ENCODE measurements around the gene NLRP9.

The NLRP9 gene

DNA sequence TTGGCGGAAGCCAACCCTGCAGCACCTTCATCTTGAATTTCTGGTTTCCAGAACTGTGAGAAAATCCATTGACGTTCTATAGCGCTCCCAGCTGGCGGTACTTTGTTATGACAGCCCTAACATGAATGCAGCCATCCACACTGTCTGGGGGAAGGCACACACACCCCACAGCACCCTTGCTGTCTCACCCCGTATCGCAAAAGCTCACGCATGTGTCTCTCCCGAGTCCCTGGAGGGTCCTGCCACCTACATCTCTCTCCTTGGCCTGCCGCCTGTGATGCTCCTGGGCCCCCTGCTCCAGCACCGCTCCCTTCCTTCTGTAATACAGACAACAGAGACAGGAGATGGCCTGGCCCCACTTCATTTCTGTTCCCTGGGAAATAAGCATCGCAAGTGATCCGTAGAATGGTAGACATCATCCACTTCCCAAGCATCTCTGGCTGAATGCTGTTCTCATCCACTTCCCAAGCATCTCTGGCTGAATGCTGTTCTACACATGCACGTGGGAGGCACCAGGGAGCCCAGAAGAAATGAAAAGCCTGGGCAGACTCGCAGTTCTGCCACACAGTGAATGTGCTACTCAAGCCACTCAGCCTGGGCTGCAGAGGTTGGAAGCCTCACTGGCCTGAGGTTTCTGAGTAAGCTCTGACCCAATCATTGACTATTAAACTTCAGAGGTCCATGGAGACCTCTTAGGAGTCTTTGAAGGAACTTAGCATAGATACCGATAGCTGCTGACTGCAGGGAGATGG, 33.5 kb downstream of the NLRP9 start:
- in situ Hi-C loops (cut with HindIII; ENCODE audit: low sequenced_read_pairs): no loop called here

- in situ Hi-C loops (cut with HindIII; ENCODE audit: low sequenced_read_pairs): no loop called here
Measured at GRCh38 chr19:55703790-55704215, 34.4 kb downstream of the NLRP9 start.

GRCh38 chr19:55702131-55702627, 36.0 kb downstream of the NLRP9 start:
- in situ Hi-C loops (cut with HindIII; ENCODE audit: low sequenced_read_pairs): no loop called here

GRCh38 chr19:55700813-55701212, 37.4 kb downstream of the NLRP9 start:
- in situ Hi-C loops (cut with HindIII; ENCODE audit: low sequenced_read_pairs): no loop called here

DNA sequence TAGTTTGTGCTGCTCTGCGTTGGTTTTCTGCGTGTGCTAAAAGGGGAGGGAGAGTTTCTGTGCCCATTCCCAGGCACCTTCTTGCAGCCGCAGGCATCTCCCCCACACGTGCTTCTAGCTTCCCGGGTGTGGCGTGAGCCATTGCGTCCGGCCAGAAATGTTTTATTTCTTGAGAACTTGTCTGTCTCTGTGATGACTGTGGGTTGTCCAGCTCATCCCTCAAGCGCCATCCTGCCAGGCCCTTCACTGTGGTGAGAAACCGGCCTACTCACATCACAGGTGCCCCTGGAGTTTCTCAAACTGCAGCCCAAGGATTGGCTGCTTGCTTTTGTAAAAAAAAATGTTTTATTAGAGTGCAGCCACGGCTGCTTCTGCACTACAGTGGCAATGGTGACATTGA, 39.0 kb downstream of the NLRP9 start:
- in situ Hi-C loops (cut with HindIII; ENCODE audit: low sequenced_read_pairs): no loop called here

GRCh38 chr19:55698256-55698655, 39.9 kb downstream of the NLRP9 start:
- in situ Hi-C loops (cut with HindIII; ENCODE audit: low sequenced_read_pairs): no loop called here

DNA sequence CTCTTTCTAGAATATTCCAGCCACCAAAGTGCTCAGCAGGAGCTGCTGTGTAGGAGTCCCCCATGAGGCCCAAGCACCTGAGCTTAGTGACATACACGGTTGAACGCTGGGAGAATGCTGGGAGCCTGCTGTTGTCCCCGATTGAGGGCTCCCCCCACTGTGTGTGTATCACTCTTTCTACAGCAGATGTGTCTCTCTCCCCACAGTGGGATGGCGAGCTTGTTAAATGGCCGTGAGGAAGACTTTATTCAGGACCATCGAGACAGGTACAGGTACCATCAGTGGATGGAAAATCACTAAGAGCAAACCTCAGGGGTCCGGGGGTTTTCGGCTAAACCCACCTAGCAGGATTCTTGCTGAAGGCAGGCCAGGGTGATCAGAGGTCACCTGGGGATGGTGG, 40.5 kb downstream of the NLRP9 start:
- in situ Hi-C loops (cut with HindIII; ENCODE audit: low sequenced_read_pairs): no loop called here

DNA sequence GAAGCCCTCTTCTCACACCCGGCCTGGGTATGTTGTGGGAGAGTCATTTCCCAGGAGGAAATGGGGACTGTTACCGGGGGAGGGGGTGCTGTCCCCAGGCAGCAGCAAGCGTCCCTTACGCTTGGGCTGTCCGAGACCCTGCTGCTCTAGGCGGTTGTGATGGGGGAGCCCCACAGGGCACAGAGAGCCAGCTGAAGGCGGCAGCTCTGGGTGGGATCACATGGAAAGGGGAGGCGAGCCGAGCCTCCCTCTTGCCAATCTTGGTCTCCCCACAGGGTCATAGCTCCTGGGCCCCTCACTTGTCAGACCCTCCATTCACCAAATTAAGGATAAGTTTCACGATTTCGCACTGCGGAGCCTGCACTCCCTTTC, 41.1 kb downstream of the NLRP9 start:
- in situ Hi-C loops (cut with HindIII; ENCODE audit: low sequenced_read_pairs): no loop called here

GRCh38 chr19:55696301-55697068, 41.7 kb downstream of the NLRP9 start:
- in situ Hi-C loops (cut with HindIII; ENCODE audit: low sequenced_read_pairs): no loop called here

- in situ Hi-C loops (cut with HindIII; ENCODE audit: low sequenced_read_pairs): no loop called here
Measured at GRCh38 chr19:55695511-55696290, 42.5 kb downstream of the NLRP9 start.

DNA sequence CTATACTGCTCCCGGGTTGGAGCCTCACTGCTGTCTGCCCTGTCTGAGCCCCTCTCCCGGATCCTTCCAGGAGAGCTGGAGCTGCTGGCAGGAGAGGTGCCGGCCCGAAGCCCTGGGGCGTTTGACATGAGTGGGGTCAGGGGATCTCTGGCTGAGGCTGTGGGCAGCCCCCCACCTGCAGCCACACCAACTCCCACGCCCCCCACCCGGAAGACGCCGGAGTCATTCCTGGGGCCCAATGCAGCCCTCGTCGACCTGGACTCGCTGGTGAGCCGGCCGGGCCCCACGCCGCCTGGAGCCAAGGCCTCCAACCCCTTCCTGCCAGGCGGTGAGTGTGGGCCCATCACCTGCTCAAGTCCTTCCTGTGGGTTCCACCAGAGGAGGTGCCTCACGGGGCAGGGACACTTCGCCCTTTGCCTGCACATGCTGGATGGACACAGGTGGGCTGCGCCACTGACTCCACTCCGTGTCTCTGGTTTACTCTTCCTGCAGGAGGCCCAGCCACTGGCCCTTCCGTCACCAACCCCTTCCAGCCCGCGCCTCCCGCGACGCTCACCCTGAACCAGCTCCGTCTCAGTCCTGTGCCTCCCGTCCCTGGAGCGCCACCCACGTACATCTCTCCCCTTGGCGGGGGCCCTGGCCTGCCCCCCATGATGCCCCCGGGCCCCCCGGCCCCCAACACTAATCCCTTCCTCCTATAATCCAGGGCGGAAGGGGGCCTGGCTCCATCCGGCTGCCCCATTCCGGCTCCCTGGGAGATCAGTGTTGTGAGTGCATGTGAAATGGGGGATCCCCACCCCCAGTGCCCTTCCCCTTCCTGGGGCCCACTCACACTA, 43.3 kb downstream of the NLRP9 start:
- in situ Hi-C loops (cut with HindIII; ENCODE audit: low sequenced_read_pairs): no loop called here

DNA sequence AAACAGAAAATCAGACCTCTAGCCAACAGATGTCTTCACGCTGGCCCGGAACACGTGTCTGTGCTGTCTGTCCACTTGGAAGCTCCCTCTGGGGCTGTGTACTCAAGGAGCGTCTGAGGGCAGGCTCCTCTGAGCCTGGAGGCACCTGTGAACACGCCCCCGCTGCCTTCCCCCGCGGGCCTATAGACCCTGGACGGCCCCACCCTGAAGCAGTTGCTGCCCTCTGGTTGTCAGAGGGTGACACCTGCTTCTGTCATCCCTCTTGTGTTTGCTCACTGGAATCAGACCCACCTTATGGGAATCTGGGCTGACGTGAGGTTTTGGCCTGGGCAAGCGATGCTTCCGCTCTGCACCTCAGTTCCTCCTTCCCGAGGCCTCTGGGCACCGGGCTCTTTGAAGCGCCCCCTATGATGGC, 44.0 kb downstream of the NLRP9 start:
- in situ Hi-C loops (cut with HindIII; ENCODE audit: low sequenced_read_pairs): no loop called here

DNA sequence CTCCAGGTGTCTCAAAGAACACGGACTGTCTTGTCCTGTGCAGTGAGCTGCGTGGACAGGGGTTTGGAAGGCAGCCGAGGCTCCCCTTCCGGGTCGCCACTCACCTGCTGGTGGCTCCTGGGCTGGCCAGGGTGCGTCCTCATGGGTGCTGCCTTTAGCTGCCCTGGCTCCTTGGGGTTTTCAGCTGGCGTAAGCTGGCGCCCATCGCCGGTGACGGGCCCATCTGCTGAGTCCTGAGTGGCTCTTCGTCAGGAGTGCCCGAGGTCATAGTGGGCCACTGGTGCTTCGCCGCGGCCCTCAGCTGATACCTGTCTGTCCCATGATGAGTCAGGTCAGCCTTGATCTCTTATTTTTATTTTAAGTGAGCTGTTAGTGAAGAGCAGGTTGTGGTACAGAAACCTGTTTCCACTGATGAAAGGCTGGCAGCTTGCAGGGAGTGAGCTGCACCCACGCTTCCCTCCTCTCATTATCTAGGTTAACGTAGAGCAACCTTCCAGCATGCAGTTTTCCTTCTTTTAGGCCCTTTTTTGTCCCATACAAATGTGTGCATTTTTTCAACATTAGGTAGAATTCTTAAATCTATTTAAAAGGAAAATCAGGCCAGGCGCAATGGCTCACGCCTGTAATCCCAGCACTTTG, 44.7 kb downstream of the NLRP9 start:
- in situ Hi-C loops (cut with HindIII; ENCODE audit: low sequenced_read_pairs): no loop called here

DNA sequence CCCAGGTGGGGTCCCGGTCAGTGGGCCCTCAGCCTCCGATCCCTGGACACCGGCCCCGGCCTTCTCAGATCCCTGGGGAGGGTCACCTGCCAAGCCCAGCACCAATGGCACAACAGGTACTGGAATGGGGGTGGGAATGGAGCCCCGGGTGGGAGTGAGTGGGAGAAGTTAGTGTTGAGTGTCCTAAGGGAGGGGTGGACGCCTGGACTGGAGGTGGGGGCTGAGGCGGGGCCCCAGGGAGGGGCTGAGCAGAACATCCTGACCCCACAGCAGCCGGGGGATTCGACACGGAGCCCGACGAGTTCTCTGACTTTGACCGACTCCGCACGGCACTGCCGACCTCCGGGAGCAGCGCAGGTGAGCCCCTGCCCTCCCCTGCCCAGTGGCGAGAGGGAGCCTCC, 45.5 kb downstream of the NLRP9 start:
- in situ Hi-C loops (cut with HindIII; ENCODE audit: low sequenced_read_pairs): no loop called here

GRCh38 chr19:55691561-55692481, 46.4 kb downstream of the NLRP9 start:
- in situ Hi-C loops (cut with HindIII; ENCODE audit: low sequenced_read_pairs): no loop called here

DNA sequence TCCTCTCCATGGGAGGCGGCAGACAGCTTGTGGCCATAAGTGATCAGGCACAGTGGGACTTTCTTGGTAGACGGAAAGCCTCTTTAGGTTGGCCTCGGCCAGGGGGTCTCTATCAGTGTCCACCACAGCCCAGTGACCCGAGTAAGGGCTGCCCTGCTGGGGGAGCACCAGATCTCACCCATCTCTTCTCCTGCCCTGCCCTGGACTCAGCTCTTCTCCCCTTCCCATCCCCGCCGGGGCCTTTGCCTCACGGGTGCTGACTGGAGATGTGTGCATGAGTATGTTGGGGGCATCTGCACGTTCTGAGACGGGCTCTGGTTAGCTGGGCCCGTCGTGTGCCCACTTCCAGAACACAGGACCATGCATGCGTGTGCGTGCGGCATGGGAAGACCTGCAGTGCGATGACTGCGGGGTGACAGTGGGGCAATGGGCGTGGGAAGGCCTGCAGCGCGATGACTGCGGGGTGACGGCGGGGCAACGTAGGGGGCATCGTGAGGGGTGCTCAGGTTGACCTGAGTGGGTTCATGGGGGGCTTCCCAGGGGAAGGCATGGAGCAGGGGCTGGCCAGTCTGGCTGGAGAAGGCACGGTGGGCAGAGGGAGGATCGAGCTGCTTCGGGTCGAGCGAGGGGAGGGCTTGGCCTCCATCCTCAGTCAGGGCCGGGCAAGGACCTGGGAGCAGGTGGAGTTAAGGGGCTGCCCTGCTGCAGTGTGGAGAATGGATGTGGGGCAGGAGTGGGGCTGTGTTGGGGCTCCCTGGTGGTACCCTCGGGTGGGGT, 47.2 kb downstream of the NLRP9 start:
- in situ Hi-C loops (cut with HindIII; ENCODE audit: low sequenced_read_pairs): no loop called here

GRCh38 chr19:55690109-55690768, 48.0 kb downstream of the NLRP9 start:
- in situ Hi-C loops (cut with HindIII; ENCODE audit: low sequenced_read_pairs): no loop called here
